Common myeloid progenitor, CD34-positive (primary cell): ENCODE results near the gene MDGA2.

Experiments used
- CTCF ChIA-PET: fragments of 350-600 bp; sonication (Branson Sonifier 250); formaldehyde crosslinking; loops from one replicate; lab custom pipeline; 2021; ENCODE audit warnings: antibody characterized with exemption; lab: Charles Lee
- POLR2A ChIA-PET: fragments of 350-600 bp; sonication (Branson Sonifier 250); formaldehyde crosslinking; loops from one replicate; lab custom pipeline; 2021; ENCODE audit warnings: antibody characterized with exemption; lab: Charles Lee
- DNase-seq, 3 donors: peaks; one replicate each; pipeline versions ENCODE4 v3.0.0 to v3.0.0-alpha.2; 2013
- H3K27ac ChIP-seq, 2 experiments: 1 replicate in 1 of 2; 2 replicates in 1 of 2; pipeline ENCODE4 v1.7.0; 2013; ENCODE audit warnings: inconsistent platforms in 2 of 2, low read length in 2 of 2, mild to moderate bottlenecking in 2 of 2, low read depth in 1 of 2, moderate library complexity in 1 of 2; ENCODE audit not compliant: severe bottlenecking in 2 of 2, insufficient read depth in 1 of 2, poor library complexity in 1 of 2
- H3K27me3 ChIP-seq, 5 experiments: replicated peaks in 2 of 5; 1 replicate in 3 of 5; 2 replicates in 2 of 5; pipeline versions ENCODE4 v1.6.1 to v1.7.0; 2013; ENCODE audit warnings: low read length in 4 of 5, mild to moderate bottlenecking in 2 of 5, moderate library complexity in 2 of 5, inconsistent platforms in 1 of 5; ENCODE audit not compliant: insufficient read depth in 5 of 5, control insufficient read depth in 4 of 5
- H3K36me3 ChIP-seq, 4 experiments: 1 replicate in 2 of 4; 2 replicates in 2 of 4; pipeline versions ENCODE4 v1.6.1 to v1.7.0; 2013; ENCODE audit warnings: low read length in 3 of 4, control low read depth in 1 of 4, mild to moderate bottlenecking in 1 of 4; ENCODE audit not compliant: control insufficient read depth in 4 of 4, insufficient read depth in 4 of 4
- H3K4me1 ChIP-seq, 4 experiments: 1 replicate in 3 of 4; 2 replicates in 1 of 4; pipeline versions ENCODE4 v1.6.1 to v1.7.1; 2013; ENCODE audit warnings: low read length in 3 of 4, mild to moderate bottlenecking in 3 of 4, control low read depth in 1 of 4, inconsistent platforms in 1 of 4, moderate library complexity in 1 of 4; ENCODE audit not compliant: control insufficient read depth in 4 of 4, insufficient read depth in 4 of 4; ENCODE audit errors: control extremely low read depth in 1 of 4
- H3K4me3 ChIP-seq, 7 experiments: 1 replicate in 4 of 7; 2 replicates in 3 of 7; pipeline versions ENCODE4 v1.5.1 to v1.7.0; 2013; ENCODE audit warnings: mild to moderate bottlenecking in 7 of 7, low read length in 6 of 7, moderate library complexity in 6 of 7, inconsistent platforms in 2 of 7, low read depth in 2 of 7, control low read depth in 1 of 7; ENCODE audit not compliant: insufficient read depth in 4 of 7, control insufficient read depth in 1 of 7; ENCODE audit errors: extremely low read depth in 1 of 7
- H3K9me3 ChIP-seq, 5 experiments: 1 replicate in 4 of 5; 2 replicates in 1 of 5; pipeline versions ENCODE4 v1.6.1 to v1.7.1; 2013; ENCODE audit warnings: low read length in 4 of 5, mild to moderate bottlenecking in 2 of 5, inconsistent platforms in 1 of 5, low read depth in 1 of 5, moderate library complexity in 1 of 5; ENCODE audit not compliant: control insufficient read depth in 4 of 5, insufficient read depth in 2 of 5; ENCODE audit errors: control extremely low read depth in 1 of 5
- WGBS: methylation state at CpG from one replicate; pipeline ENCODE4 v1.1.5; 2013; ENCODE audit not compliant: insufficient coverage; 5-methylcytosine and 5-hydroxymethylcytosine counted together

Gene MDGA2

DNA sequence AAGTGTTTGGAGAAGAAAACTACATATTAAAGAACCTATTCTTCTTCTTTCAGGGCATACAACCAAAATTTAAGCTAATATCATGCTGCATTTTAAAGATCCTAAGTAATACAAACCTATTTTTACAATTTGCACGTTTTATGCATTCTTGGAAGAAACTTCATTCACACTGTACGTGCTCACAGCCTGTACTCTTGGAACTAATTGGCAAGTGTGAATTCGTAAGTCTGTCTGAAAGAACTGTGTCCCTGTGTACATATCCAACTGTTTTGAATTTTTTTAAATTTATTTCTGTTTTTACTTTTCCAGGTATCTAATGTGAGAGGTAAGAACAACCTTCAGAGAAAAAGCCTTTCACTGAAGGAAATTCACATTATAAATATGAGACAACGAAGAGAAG is 347.0 kb downstream of the MDGA2 start:
- no CpG with 5 or more reads among the region's 4 CpGs for WGBS
- POLR2A ChIA-PET, result no interaction called here
- Histone ChIP-seq H3K27me3 (no peaks in the 10 kb centered on the region), H3K4me3 (no peak overlapping the region), H3K4me1 (peaks cover 0 to 5% (median 0%) of the 10 kb centered on the region in 4 experiments), H3K27ac (no peak overlapping the region), H3K36me3 (no peaks in the 10 kb centered on the region), H3K9me3 (no peaks in the 10 kb centered on the region)
- DNase-seq, result no peak
- CTCF ChIA-PET, result no interaction called here

DNA sequence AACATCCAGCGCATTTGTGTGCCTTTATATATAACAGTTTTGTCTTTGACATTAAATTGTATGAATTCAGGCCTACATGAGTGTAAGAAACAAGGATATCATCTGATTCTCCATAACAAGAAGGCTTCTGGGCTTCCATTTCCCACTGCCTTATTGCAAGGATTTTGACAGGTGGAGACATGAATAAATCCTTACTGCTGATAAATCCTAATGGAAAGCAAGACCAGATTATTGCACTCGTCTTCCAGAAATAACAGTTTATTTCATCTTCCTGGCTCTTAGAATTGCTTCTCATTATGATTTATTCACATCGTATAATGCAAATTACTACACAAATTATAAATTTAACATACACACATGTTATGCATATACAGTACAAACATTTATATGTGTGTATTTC is 348.1 kb downstream of the MDGA2 start:
- POLR2A ChIA-PET, result no interaction called here
- CTCF ChIA-PET, result no interaction called here

DNA sequence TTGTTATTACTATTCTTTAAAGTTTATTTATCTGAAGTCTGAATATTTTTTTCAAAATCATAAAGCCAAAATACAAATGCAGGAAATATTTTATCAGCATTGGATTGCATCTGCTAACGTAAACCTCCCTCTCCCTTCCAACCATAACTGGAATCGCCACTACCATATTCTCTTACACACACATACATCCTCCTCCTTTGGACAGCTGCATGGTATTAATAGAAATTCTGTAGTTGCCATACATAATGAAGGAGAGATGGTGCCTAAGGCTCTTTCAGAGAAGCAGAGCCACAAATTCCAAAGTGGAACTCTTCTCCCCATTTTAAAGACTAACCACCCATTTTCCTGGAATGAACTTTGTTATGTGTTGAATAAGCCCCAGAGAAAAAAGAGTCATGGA is 352.7 kb downstream of the MDGA2 start:
- DNase-seq, result no peak
- ChIA-PET POLR2A (no interaction called here), CTCF (no interaction called here)
- H3K27ac ChIP-seq, result no peak overlapping the region
- H3K9me3 ChIP-seq, result no peaks in the 10 kb centered on the region
- H3K27me3 ChIP-seq, result no peaks in the 10 kb centered on the region
- no CpG with 5 or more reads among the region's 2 CpGs for WGBS
- H3K36me3 ChIP-seq, result no peaks in the 10 kb centered on the region
- no peak overlapping the region for H3K4me3 ChIP-seq
- H3K4me1 ChIP-seq, result peaks cover 0 to 5% (median 0%) of the 10 kb centered on the region in 4 experiments

More for the DNA sequence above, 348.1 kb downstream of the MDGA2 start:
- no peak overlapping the region for H3K4me3 ChIP-seq
- no peak for DNase-seq
- H3K27ac ChIP-seq, result no peak overlapping the region
- 100% methylated on average over 2 of the region's 3 CpGs for WGBS
- no peaks in the 10 kb centered on the region for H3K9me3 ChIP-seq
- H3K27me3 ChIP-seq, result no peaks in the 10 kb centered on the region
- H3K36me3 ChIP-seq, result no peaks in the 10 kb centered on the region
- peaks cover 0 to 5% (median 0%) of the 10 kb centered on the region in 4 experiments for H3K4me1 ChIP-seq

DNA sequence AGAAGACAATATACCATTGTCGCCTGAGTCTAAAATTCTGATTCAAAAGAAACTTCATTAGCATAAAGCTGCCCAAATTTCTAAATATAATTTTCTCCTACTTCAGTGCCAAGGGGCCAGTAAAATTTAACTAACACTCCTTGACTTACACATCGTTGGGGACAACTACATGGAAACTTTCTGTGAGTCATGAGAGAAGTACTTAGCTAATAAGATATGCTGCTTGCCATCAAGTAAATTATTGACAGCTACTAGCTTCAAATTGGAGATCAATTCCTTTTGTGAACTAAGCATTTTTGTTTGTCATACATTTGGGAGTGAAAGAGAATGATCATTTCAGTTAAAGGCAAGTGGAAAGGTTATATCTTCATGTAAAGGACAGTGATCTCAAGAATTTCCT is 373.3 kb downstream of the MDGA2 start:
- POLR2A ChIA-PET, result no interaction called here
- H3K9me3 ChIP-seq, result no peaks in the 10 kb centered on the region
- H3K36me3 ChIP-seq, result no peaks in the 10 kb centered on the region
- CTCF ChIA-PET, result no interaction called here
- 89% methylated on average over 2 of the region's 2 CpGs for WGBS
- no peaks in the 10 kb centered on the region for H3K4me1 ChIP-seq
- no peak overlapping the region for H3K27ac ChIP-seq
- no peaks in the 10 kb centered on the region for H3K27me3 ChIP-seq
- DNase-seq, result no peak
- H3K4me3 ChIP-seq, result no peak overlapping the region

DNA sequence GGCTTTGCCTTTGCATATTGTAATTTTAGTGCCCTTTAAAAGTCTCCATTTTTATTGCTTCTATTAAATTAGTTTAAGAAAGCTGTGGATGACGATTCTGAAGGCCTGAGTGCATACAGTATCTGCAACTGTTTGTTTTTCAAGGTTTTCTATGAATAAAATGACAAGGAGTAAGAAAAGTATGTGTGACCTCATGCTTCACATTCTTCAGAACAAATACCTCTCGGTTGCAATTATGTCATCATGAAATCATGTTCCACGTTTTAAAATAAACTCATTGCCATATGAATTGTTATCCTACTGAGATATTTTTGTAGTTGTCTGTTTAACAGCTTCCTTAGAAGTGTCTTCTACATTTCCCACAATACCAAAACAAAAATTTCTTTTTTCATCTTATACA is 374.6 kb downstream of the MDGA2 start:
- POLR2A ChIA-PET, result no interaction called here
- H3K27me3 ChIP-seq, result no peaks in the 10 kb centered on the region
- WGBS, result no CpG with 5 or more reads among the region's 3 CpGs
- H3K36me3 ChIP-seq, result no peaks in the 10 kb centered on the region
- no peaks in the 10 kb centered on the region for H3K4me1 ChIP-seq
- H3K4me3 ChIP-seq, result no peak overlapping the region
- DNase-seq, result no peak
- H3K9me3 ChIP-seq, result no peaks in the 10 kb centered on the region
- CTCF ChIA-PET, result interaction anchor here (1.7 kb wide), 1 partner anchor 22 kb away, joined by 5 read pairs; no protein-coding TSS in a partner anchor
- H3K27ac ChIP-seq, result no peak overlapping the region

DNA sequence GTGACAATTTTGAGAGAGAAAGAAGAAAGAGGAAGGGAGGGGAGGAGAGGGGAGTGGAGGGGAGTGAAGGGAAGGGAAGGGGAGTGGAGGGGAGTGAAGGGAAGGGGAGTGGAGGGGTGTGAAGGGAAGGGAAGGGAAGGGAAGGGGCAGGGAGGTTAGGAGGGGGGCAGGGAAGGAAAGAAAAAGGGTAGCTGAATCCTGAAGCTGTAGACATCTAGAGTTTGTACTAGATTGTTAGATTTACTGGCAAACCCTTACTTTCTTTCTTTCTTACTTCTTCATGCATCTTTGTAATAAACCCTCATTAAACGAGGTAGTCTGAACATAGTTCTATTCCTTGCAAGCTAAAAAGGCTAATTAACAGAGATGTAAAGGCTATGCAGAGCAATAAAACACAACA is 378.0 kb downstream of the MDGA2 start:
- ChIA-PET POLR2A (no interaction called here), CTCF (no interaction called here)
- Histone ChIP-seq H3K27me3 (no peaks in the 10 kb centered on the region), H3K9me3 (no peaks in the 10 kb centered on the region), H3K4me3 (no peak overlapping the region), H3K36me3 (no peaks in the 10 kb centered on the region), H3K4me1 (no peaks in the 10 kb centered on the region), H3K27ac (no peak overlapping the region)
- no peak for DNase-seq
- WGBS, result no CpG with 5 or more reads among the region's 1 CpG

DNA sequence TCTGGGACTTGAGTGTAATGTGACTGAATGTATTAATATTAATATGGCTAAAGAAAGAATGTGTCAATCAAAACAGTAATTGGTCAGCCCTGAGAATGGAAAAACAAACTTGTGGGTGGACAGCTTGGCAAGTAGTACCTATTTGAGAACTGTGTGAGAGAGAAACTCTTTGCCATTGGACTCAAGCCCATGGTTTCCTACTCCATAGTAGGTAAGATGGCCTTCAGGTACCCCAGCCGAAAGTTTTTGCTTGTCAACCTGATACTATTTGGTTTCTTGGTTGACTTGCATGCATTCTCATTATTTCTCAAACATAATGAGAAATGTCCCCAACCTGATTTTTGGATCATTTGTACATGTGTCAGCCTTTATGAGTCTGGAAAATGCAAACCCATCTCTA is 391.1 kb downstream of the MDGA2 start:
- no peaks in the 10 kb centered on the region for H3K4me1 ChIP-seq
- H3K4me3 ChIP-seq, result no peak overlapping the region
- 100% methylated on average over 1 of the region's 1 CpG for WGBS
- ChIA-PET CTCF (interaction anchor here (1.3 kb wide), 1 partner anchor 76 kb away, joined by 3 read pairs; no protein-coding TSS in a partner anchor), POLR2A (no interaction called here)
- H3K27me3 ChIP-seq, result no peaks in the 10 kb centered on the region
- H3K27ac ChIP-seq, result no peak overlapping the region
- H3K9me3 ChIP-seq, result no peaks in the 10 kb centered on the region
- no peaks in the 10 kb centered on the region for H3K36me3 ChIP-seq
- no peak for DNase-seq
